ENCODE results near the gene S100A8. TPM values are rescaled to one million over a fixed set of nuclear protein-coding genes. Genes with fewer than 3 reads are reported as not detected.

The S100A8 gene
- polyA plus RNA-seq, 1 experiment: not detected

- peaks cover 4% of the 10 kb centered on the region for H3K27me3 ChIP-seq (ENCODE audit: control insufficient read depth, insufficient read depth, low read length)
- no peaks in the 10 kb centered on the region for H3K9me3 ChIP-seq (ENCODE audit: control insufficient read depth, insufficient read depth, low read length)
- ChIA-PET POLR2A (no interaction called here), CTCF (no interaction called here)
- H3K27ac ChIP-seq (ENCODE audit: low read depth, low read length): no peak overlapping the region
- no peak overlapping the region for H3K4me3 ChIP-seq (ENCODE audit: low read depth, low read length)
- DNase-seq (ENCODE audit: low read depth, low spot score): no peak
- no peak for TF ChIP-seq CTCF (IDR thresholded peaks at IDR 0.05; ENCODE audit: low read depth, low read length)
Measured at GRCh38 chr1:153432874-153433681, 42.2 kb upstream of the S100A8 start.

- POLR2A ChIA-PET: no interaction called here
- Histone ChIP-seq H3K27me3 (ENCODE audit: control insufficient read depth, insufficient read depth, low read length) (peaks cover 4% of the 10 kb centered on the region), H3K9me3 (ENCODE audit: control insufficient read depth, insufficient read depth, low read length) (no peaks in the 10 kb centered on the region), H3K4me3 (ENCODE audit: low read depth, low read length) (no peak overlapping the region), H3K27ac (ENCODE audit: low read depth, low read length) (no peak overlapping the region)
- CTCF ChIA-PET: no interaction called here
- no peak for DNase-seq (ENCODE audit: low read depth, low spot score)
- no peak for TF ChIP-seq CTCF (IDR thresholded peaks at IDR 0.05; ENCODE audit: low read depth, low read length)
Measured at GRCh38 chr1:153431928-153432327, 41.1 kb upstream of the S100A8 start.

GRCh38 chr1:153431427-153431826 is 40.6 kb upstream of the S100A8 start:
- DNase-seq (ENCODE audit: low read depth, low spot score): no peak
- no peak for TF ChIP-seq CTCF (IDR thresholded peaks at IDR 0.05; ENCODE audit: low read depth, low read length)
- ChIA-PET POLR2A (no interaction called here), CTCF (no interaction called here)
- Histone ChIP-seq H3K4me3 (ENCODE audit: low read depth, low read length) (no peak overlapping the region), H3K27ac (ENCODE audit: low read depth, low read length) (no peak overlapping the region), H3K9me3 (ENCODE audit: control insufficient read depth, insufficient read depth, low read length) (no peaks in the 10 kb centered on the region), H3K27me3 (ENCODE audit: control insufficient read depth, insufficient read depth, low read length) (peaks cover 4% of the 10 kb centered on the region)

GRCh38 chr1:153431002-153431401 is 40.1 kb upstream of the S100A8 start:
- CTCF ChIA-PET: no interaction called here

More at GRCh38 chr1:153431002-153431401, 40.1 kb upstream of the S100A8 start:
- POLR2A ChIA-PET: no interaction called here
- TF ChIP-seq CTCF (IDR thresholded peaks at IDR 0.05; ENCODE audit: low read depth, low read length): no peak
- peaks cover 4% of the 10 kb centered on the region for H3K27me3 ChIP-seq (ENCODE audit: control insufficient read depth, insufficient read depth, low read length)
- no peaks in the 10 kb centered on the region for H3K9me3 ChIP-seq (ENCODE audit: control insufficient read depth, insufficient read depth, low read length)
- no peak overlapping the region for H3K27ac ChIP-seq (ENCODE audit: low read depth, low read length)
- no peak overlapping the region for H3K4me3 ChIP-seq (ENCODE audit: low read depth, low read length)
- no peak for DNase-seq (ENCODE audit: low read depth, low spot score)
